ELR (cell line): Measurements from ENCODE around the gene RGS9BP.
"Not testable (repeated sequence)": the region's sequence is repeated elsewhere in the genome, so short reads cannot be mapped to it uniquely, and the experiment has no call there.

ENCODE experiments used
- DNase-seq: peaks from one replicate; pipeline ENCODE4 v3.0.0-alpha.2; 2015; ENCODE audit warnings: low read depth

RGS9BP gene

GRCh38 chr19:32695506-32695905 is 19.9 kb downstream of the RGS9BP start:
- not testable (repeated sequence) for DNase-seq

- DNase-seq = not testable (repeated sequence)
These were observed 21.1 kb downstream of the RGS9BP start for GRCh38 chr19:32696771-32697170.

GRCh38 chr19:32700129-32700528 is 24.5 kb downstream of the RGS9BP start:
- DNase-seq = not testable (repeated sequence)

DNA sequence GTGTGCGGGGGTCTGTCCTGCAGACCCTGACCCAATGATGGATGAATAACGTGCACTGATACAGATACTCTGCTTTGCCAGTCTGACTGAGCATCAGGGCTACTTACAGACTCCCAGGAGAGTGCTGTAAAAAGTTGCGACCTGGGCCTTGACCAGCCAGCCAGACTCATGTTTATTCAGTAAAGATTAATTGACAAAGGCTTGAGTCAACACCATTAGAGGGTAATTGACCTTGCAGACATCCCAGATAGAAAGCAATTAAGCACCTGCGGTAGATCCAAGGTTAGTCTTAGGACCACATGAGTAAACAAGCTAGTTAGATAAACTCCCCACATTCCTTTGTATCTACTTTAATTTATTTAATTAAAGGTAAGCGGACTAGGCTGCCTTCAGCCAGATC is 26.4 kb downstream of the RGS9BP start:
- DNase-seq = no peak

- not testable (repeated sequence) for DNase-seq
These were observed 28.4 kb downstream of the RGS9BP start for GRCh38 chr19:32704006-32704405.

GRCh38 chr19:32708457-32708856 is 32.8 kb downstream of the RGS9BP start:
- no peak for DNase-seq

- no peak for DNase-seq
These were observed 33.4 kb downstream of the RGS9BP start for GRCh38 chr19:32709032-32709431.

DNA sequence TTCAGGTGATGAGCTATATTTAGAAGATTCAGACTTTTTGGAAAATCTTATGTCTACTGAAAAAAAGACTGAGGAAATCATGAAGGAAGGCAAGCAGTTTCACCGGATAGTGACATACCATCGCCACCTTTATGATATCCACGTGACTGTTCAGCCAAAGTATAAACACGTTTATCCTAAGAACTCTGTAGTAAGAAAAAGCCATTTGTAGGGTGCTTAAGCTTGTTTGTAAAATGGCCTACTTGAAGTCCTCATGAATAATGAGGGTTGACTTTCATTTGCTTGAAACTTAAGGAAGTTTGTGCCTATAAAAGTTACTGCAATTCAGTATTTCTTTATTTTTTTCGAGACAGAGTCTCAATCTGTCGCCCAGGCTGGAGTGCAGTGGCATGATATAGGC is 36.1 kb downstream of the RGS9BP start:
- no peak for DNase-seq

GRCh38 chr19:32716203-32716602 is 40.6 kb downstream of the RGS9BP start:
- DNase-seq = not testable (repeated sequence)

DNA sequence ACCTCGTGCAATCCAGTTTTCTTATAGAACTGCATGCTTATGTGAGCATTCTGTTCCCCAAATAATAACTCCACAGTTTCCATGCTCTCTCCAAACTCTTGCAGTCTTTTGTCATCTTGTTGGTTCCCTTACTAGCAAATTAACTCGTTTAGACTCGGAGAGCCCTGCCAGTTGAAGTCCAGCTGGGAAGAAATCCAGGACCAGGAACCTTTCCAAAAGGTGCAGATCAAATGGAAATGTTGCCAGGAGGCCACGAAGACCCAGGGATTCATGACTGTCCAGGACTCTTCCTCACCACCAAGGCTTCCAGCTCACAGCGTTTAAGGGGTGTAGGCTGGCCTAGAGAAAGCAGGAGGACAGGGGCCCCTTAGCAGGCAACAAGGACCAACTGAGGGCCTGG is 41.8 kb downstream of the RGS9BP start:
- DNase-seq = no peak

GRCh38 chr19:32718286-32718685 is 42.6 kb downstream of the RGS9BP start:
- no peak for DNase-seq

GRCh38 chr19:32719611-32720059 is 44.0 kb downstream of the RGS9BP start, which contains the start of gene TDRD12:
TSS of gene TDRD12 (plus strand) at chr19:32719767. CDS start at chr19:32720073, 306 bp downstream.
- no peak for DNase-seq

DNA sequence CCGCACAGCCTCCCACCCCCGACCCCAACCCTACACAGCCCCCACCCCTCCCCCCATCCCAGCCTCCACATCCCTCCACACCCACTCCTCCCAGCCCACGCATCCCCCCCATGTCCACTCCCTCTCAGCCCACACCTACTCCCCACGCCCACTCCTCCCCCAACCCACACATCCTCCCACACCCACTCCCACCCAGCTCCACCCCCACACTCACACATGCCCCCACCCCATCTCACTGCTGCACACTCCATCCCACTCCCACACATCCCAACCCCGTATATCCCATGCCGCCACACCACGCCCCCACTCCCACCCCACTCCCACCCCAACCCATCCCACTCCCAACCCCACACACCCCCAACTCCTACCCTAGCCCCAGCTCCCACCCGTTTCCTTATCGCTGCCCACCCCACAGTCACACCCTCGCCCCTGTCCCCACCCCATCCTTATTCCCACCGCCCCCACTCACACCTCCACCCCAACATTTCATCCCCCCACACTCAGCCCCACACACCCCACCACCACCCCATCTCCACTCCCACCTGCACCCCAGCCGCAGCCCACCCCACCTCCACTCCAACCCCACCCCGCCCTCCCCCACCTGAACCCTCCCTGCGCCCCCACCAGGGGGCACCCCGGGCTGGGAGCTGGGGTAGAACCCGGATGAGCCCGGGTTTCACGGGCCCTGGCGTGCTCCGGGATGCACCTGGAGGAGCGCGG is 44.7 kb downstream of the RGS9BP start:
- no peak for DNase-seq

DNA sequence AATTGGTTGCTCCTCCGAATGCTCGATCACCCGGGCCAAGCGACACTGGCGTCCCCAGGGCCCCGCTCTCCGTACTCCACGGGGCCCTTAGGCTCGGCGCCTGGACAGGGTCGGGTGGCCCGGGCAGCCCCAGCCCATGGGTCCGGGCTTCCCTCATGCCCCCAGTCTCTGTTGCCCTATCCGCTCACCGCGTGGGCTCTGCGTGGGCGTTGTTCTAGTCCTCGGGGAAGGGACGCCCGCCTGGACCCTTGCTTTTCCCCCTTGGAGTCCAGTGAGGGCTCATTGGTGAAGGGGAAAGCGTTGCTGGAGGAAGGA is 45.2 kb downstream of the RGS9BP start:
- no peak for DNase-seq
